ENCODE measurements around the gene PTTG2. TPM values are rescaled to one million over a fixed set of nuclear protein-coding genes. Genes with fewer than 3 reads are reported as not detected.

The PTTG2 gene
- polyA plus RNA-seq, 4 donors, result 0.21 TPM; not detected in 3

DNA sequence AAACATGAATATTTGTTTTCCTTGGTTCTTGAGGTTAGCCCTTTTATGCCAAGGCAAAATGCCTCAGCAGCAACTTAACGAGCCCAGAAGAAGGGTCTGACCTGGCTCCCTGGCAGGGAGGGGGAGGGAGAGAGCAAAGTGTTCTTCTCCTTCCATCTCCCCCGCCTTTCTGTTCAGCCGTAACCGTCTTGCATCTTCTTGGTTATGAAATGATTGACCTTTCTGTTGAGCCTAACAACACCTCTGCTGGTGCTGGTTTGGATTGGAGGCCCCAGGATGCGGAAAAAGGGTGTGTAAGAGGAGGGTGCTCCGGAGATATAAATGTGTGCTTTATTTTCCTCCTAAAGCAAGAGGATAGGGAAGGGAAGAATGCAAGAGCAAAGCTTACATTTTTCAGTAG is 44.7 kb downstream of the PTTG2 start:
- no peak for DNase-seq (ENCODE audit: low read depth in 4 of 4, low spot score in 2 of 4)

DNA sequence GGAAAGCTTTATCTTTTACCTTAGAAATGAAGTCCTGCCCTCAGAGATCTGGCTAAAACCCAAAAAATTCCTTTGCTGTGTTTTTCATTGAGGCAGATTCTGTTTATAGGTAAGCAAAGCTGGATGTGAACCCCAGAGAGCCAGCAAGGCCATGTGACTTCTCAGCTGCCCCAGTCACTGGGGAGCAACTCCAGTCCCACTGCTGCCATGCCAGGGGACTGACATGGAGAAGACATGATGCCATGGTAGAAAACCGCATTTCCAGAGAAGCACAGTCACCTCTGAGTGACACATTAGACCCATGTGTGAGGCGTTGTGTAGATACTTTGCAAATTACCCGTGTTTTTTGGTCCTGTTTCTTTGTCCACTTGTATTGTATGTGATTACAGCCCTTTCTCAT is 45.4 kb downstream of the PTTG2 start:
- no peak for DNase-seq (ENCODE audit: low read depth in 4 of 4, low spot score in 2 of 4)

DNA sequence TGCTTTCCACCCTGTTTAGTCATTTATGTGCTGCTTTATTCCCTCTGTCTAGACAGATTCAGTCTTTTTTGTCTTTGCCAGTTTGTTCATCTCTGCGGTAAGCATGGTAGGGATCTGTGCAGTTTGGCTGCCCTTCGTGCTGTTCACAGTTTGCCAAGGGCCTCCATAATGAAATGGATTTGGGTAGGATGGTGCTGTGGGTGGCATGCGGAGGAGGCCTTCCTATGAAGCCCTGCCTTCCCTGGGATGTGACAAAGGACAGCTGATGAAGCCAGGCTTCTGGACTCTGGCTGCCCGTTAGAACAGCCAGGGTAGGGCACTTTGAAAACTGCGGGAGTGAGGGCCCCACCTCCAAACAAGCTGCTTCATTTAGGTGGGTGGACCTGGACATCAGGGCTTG is 47.4 kb downstream of the PTTG2 start:
- DNase-seq (ENCODE audit: low read depth in 4 of 4, low spot score in 2 of 4), result no peak

DNA sequence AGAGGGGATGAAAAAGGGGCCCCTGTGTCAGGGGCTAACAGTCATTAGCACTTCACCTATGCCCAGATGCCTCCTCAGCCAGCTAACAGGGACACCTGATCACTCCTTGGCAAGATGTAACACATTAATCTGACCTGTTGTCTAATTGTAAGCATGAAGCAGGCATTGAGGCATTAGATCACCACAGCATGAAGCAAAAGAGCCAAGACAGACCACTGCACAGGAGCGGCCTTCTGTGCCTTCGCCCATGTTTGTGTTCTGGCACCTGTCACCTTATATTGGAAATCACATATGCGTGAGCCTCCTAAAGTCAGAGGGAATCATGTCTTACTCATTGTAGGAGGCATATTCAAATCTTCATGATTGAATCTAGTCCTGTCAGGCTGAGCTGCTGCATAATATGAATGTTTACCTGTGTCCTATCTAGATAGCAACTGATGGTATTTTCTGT is 48.4 kb downstream of the PTTG2 start:
- no peak for DNase-seq (ENCODE audit: low read depth in 4 of 4, low spot score in 2 of 4)

DNA sequence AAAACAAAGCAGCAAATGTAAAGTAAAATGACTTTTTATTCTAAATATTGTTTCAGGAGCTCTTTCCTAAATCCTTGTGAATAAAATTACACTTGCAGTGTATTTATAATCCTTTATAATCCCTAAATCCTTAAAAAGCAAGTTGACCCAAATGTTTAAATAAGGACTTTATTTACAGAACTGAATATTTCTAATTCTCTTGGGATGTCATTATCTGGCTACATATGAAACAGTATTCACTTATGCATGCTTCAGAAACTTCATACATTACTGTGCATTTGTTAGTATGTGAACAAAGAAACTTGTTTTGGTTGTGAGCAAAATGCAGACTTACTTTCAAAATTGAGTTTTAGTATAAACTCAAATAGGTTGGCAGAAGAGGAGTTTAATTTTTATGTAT is 49.2 kb downstream of the PTTG2 start:
- no peak for DNase-seq (ENCODE audit: low read depth in 4 of 4, low spot score in 2 of 4)

DNA sequence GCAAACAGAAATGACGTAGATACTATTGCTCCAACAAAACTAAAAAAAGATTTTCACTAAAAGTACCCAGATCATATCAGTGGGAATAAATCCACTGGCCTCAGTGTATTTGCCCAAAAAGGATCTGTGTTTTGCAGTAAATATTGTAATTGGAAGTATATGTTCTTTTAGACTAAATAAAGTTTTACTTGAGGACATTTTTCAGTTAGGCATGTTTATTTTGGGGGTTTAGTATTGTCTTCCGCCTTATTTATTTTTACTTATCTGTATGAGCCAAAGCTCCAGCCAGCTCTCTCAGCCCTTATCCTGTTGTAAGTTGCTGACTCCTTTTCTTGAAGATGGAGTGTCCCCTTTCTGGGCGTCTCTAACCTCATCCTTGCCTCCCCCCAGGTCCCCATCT is 49.8 kb downstream of the PTTG2 start:
- DNase-seq (ENCODE audit: low read depth in 4 of 4, low spot score in 2 of 4), result no peak

Other genes starting within 250 kb of the PTTG2 start
- gene PGM2, start 133.7 kb upstream of the PTTG2 start, polyA plus RNA-seq (ENCODE audit: insufficient read length in 4 of 4), result 10 to 100 TPM; 35.6 to 39.8 (median 37.7) TPM
- gene TBC1D1, start 69.3 kb upstream of the PTTG2 start, polyA plus RNA-seq (ENCODE audit: insufficient read length in 4 of 4), result 100 to 1,000 TPM; 179 to 192 (median 184) TPM

Measured in left renal cortex interstitium (tissue), 4 donors.